Adrenal gland (tissue), 5 donors: ENCODE data around the gene BACH1.

Source experiments
- CTCF ChIP-seq, 6 experiments: fragments of 450-650 bp in 4 of 6; fragments of 200-600 bp in 2 of 6; sonication (generic) in 1 of 6; IDR thresholded peaks; 1 replicate in 5 of 6; 2 replicates in 1 of 6; pipeline versions ENCODE4 v1.5.1 to v1.8.0; 2016 to 2021; ENCODE audit warnings: antibody characterized with exemption in 6 of 6, mild to moderate bottlenecking in 2 of 6, moderate library complexity in 1 of 6
- POLR2A ChIP-seq, 2 donors: fragments of 450-650 bp; IDR thresholded peaks; one replicate each; pipeline ENCODE4 v1.6.1; 2017; ENCODE audit warnings: antibody characterized with exemption in 2 of 2, mild to moderate bottlenecking in 2 of 2, moderate library complexity in 1 of 2
- donor health status: DM: no; HTN: no; CAD: no.

DNA sequence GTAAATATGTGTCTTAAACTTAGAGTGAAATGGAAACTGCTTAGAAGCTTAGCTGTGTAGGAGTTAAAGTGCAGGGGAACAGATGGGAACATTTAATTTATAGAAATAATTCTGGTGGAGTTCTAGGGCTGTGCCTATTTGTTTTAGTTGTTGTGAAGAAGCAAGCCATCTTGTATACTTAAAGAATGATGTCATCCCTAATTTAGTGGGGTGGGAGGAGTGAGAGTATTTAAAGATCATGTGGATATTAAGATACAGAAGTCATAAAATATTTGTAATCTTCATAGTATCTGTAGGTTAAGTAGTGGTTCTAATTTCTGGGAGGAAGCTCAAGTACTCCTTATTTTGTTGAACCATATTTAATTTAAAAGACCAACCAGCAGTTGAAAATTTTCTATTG lies 41.5 kb downstream of the BACH1 start:
- TF ChIP-seq CTCF (IDR thresholded peaks at IDR 0.05) (no peak), POLR2A (IDR thresholded peaks at IDR 0.05) (no peak)
